K562 (cell line): ENCODE data around the gene HEPACAM2. TPM values are rescaled to one million over a fixed set of nuclear protein-coding genes. Genes with fewer than 3 reads are reported as not detected.

Source experiments
- ATAC-seq: fragments of 200-7000 bp; cut with Tn5 transposase; 3 replicates; pipeline ENCODE4 v1.9.1; 2020; ENCODE audit warnings: moderate library complexity
- BruUV-seq: library from RNA; stranded (reverse); fragments of 400-500 nt; replicated peaks from 2 replicates; lab custom pipeline; 2021; lab: Mats Ljungman, UMichigan
- CTCF ChIA-PET: fragments of 300-600 bp; formaldehyde crosslinking; extraction: SDS; loops from one replicate; lab custom pipeline; 2021; ENCODE audit warnings: low intra/inter-chr PET ratio; lab: Yijun Ruan, JAX
- POLR2A ChIA-PET: fragments of 300-600, 350-650 bp; sonication (Branson Sonifier 250); formaldehyde crosslinking; extraction: SDS; loops from one replicate; lab custom pipeline; 2021; ENCODE audit warnings: antibody characterized with exemption, inconsistent platforms; lab: Yijun Ruan, JAX
- DNase-seq, 4 experiments: peaks; one replicate each; pipeline versions ENCODE4 v3.0.0 to v3.0.0-alpha.2; 2011 to 2018; ENCODE audit warnings: low spot score in 3 of 4, mixed read lengths in 3 of 4; ENCODE audit errors: extremely low read depth in 1 of 4
- FAIRE-seq: peaks from 2 replicates; lab custom pipeline; 2011; peaks lifted over from hg19 to GRCh38; lab: Jason Lieb, UNC
- H2AFZ ChIP-seq: 2 replicates; pipeline ENCODE4 v1.6.0; 2011; ENCODE audit warnings: low read depth, low read length, control low read depth, inconsistent platforms
- H3K27ac ChIP-seq: fragments of 200-600 bp; 3 replicates; pipeline ENCODE4 v1.8.0; 2011; ENCODE audit warnings: low read depth, mild to moderate bottlenecking, control low read depth, inconsistent platforms, low read length, moderate library complexity, mixed read lengths; ENCODE audit errors: extremely low read depth
- H3K27me3 ChIP-seq, 2 experiments: fragments of 300-600 bp in 1 of 2; 2 replicates in 1 of 2; 3 replicates in 1 of 2; pipeline versions ENCODE4 v1.6.0 to v1.8.0; 2011; ENCODE audit warnings: inconsistent platforms in 2 of 2, low read length in 2 of 2, mild to moderate bottlenecking in 1 of 2, mixed read lengths in 1 of 2, moderate library complexity in 1 of 2; ENCODE audit not compliant: control insufficient read depth in 2 of 2, insufficient read depth in 2 of 2
- H3K36me3 ChIP-seq: fragments of 300-600 bp; 3 replicates; pipeline ENCODE4 v1.8.0; 2011; ENCODE audit warnings: mild to moderate bottlenecking, low read length, inconsistent platforms; ENCODE audit not compliant: control insufficient read depth, insufficient read depth
- H3K4me1 ChIP-seq, 2 experiments: fragments of 200-600 bp in 1 of 2; replicated peaks in 1 of 2; 2 replicates in 1 of 2; 3 replicates in 1 of 2; pipeline versions ENCODE4 v1.5.1 to v1.8.0; 2011; ENCODE audit warnings: inconsistent platforms in 2 of 2, low read length in 2 of 2, mild to moderate bottlenecking in 1 of 2, mixed read lengths in 1 of 2, moderate library complexity in 1 of 2; ENCODE audit not compliant: control insufficient read depth in 2 of 2, insufficient read depth in 2 of 2
- H3K4me2 ChIP-seq: 2 replicates; pipeline ENCODE4 v1.6.1; 2011; ENCODE audit warnings: low read length, control low read depth, inconsistent platforms, mixed read lengths; ENCODE audit not compliant: insufficient read depth
- H3K4me3 ChIP-seq: fragments of 200-600 bp; sonication (generic), shearing (Covaris generic); 2 replicates; pipeline ENCODE4 v1.5.1; 2016; ENCODE audit warnings: control low read depth, inconsistent platforms
- H3K79me2 ChIP-seq: fragments of 200-600 bp; 3 replicates; pipeline ENCODE4 v1.8.0; 2011; ENCODE audit warnings: low read length, inconsistent platforms; ENCODE audit not compliant: control insufficient read depth, insufficient read depth
- H3K9ac ChIP-seq, 2 experiments: 2 replicates each; pipeline versions ENCODE4 v1.6.0 to v1.6.1; 2011; ENCODE audit warnings: low read depth in 2 of 2, low read length in 2 of 2, control low read depth in 1 of 2, inconsistent platforms in 1 of 2, mild to moderate bottlenecking in 1 of 2, mixed read lengths in 1 of 2; ENCODE audit not compliant: insufficient read depth in 1 of 2
- H3K9me1 ChIP-seq: one replicate; pipeline ENCODE4 v1.6.0; 2011; ENCODE audit warnings: inconsistent platforms, mild to moderate bottlenecking, low read length, moderate library complexity; ENCODE audit not compliant: control insufficient read depth, insufficient read depth
- H3K9me3 ChIP-seq: replicated peaks from 2 replicates; pipeline ENCODE4 v1.5.1; 2011; ENCODE audit warnings: low read depth, low read length, inconsistent platforms; ENCODE audit not compliant: control insufficient read depth, insufficient read depth
- H4K20me1 ChIP-seq: replicated peaks from 2 replicates; pipeline ENCODE4 v1.6.1; 2011; ENCODE audit warnings: low read length, inconsistent platforms, mixed read lengths; ENCODE audit not compliant: control insufficient read depth, insufficient read depth
- CBX1 ChIP-seq: sonication (generic); IDR thresholded peaks from 2 replicates; pipeline ENCODE4 v1.6.1; 2016; ENCODE audit warnings: antibody characterized with exemption, low read depth, mild to moderate bottlenecking
- HCFC1 ChIP-seq: IDR thresholded peaks from 2 replicates; pipeline ENCODE4 v1.6.1; 2012; ENCODE audit warnings: low read depth, low read length, improper control_type of control experiment
- MCM7 ChIP-seq, 2 experiments: fragments of 450-650 bp; IDR thresholded peaks; 2 replicates each; pipeline ENCODE4 v1.6.1; 2016 to 2018
- RFX5 ChIP-seq: IDR thresholded peaks from 2 replicates; pipeline ENCODE4 v1.6.1; 2011; ENCODE audit warnings: low read depth, mild to moderate bottlenecking, improper control_type of control experiment, low read length
- SLC30A9 ChIP-seq: fragments of 250-450 bp; sonication (Bioruptor Pico); IDR thresholded peaks from 2 replicates; pipeline ENCODE4 v1.8.0; 2022; ENCODE audit warnings: mild to moderate bottlenecking, moderate library complexity
- ZNF253 ChIP-seq: fragments of 250-450 bp; sonication (Bioruptor Pico); conservative IDR thresholded peaks from 2 replicates; pipeline ENCODE4 v1.6.1; 2021; ENCODE audit warnings: mild to moderate bottlenecking
- WGBS: fragments of 100-300 bp; shearing (Covaris generic); methylation state at CpG from one replicate; pipeline ENCODE4 v1.1.6; 2016; ENCODE audit warnings: low coverage, mixed read lengths; ENCODE audit not compliant: insufficient coverage; ENCODE audit errors: missing lambda C conversion rate; 5-methylcytosine and 5-hydroxymethylcytosine counted together
- in situ Hi-C: fragments of 300-500 bp; cut with MboI; formaldehyde crosslinking; loops from 4 replicates; pipeline ENCODE4 v1.15.0; 2018; ENCODE audit warnings: inconsistent platforms, mixed read lengths
- intact Hi-C: fragments of 100-400 bp; cut with micrococcal nuclease; formaldehyde crosslinking; loops from 2 replicates; pipeline ENCODE4 v1.14.2; 2022
- polyA plus RNA-seq, 8 experiments: library from polyadenylated mRNA; depleted of rRNA in 4 of 8; stranded (reverse) in 5 of 8; unstranded in 3 of 8; fragments of >200 nt; fragmentation: Nextera tagmentation in 2 of 8; fragmentation: Illumina TruSeq in 1 of 8; extraction: Ambion mirVana in 2 of 8; extraction: Trizol in 1 of 8; gene quantifications; 2 replicates each; pipeline versions ENCODE4 v1.2.1 to v1.2.3, GENCODE V29; 2011 to 2014; ENCODE audit warnings: inconsistent platforms in 1 of 8, missing spikeins in 1 of 8
- total RNA-seq, 7 experiments: library from RNA; depleted of rRNA in 6 of 7; stranded (reverse); fragments of >200 nt in 6 of 7; fragmentation: Illumina TruSeq in 2 of 7; extraction: Trizol in 2 of 7; gene quantifications; 2 replicates each; pipeline versions ENCODE4 v1.2.1 to v1.2.3, GENCODE V29; 2011 to 2021; ENCODE audit warnings: low replicate concordance in 1 of 7
- TF ChIP-seq, protein P1 (sequence below), 2 experiments: fragments of 450-650 bp in 1 of 2; sonication (generic) in 1 of 2; formaldehyde crosslinking in 1 of 2; IDR thresholded peaks; 2 replicates each; pipeline versions ENCODE4 v1.7.1 to v1.9.0; 2016 to 2022; ENCODE audit warnings: inconsistent platforms in 1 of 2, mild to moderate bottlenecking in 1 of 2, missing genetic modification reagents in 1 of 2
- TF ChIP-seq, protein P2 (sequence below): fragments of 250-450 bp; sonication (Bioruptor Pico); IDR thresholded peaks from 2 replicates; pipeline ENCODE4 v1.5.0; 2021
- TF ChIP-seq, protein P3 (sequence below): sonication (generic); formaldehyde crosslinking; IDR thresholded peaks from 2 replicates; pipeline ENCODE4 v1.8.1; 2022; ENCODE audit warnings: missing genetic modification reagents

Gene HEPACAM2
- total and polyA plus RNA-seq, 9 of the 15 experiments (the other 6 are each of a cell fraction or from before 2014, with no cell fraction given): 2.0 to 6.5 (median 3.9) TPM

DNA sequence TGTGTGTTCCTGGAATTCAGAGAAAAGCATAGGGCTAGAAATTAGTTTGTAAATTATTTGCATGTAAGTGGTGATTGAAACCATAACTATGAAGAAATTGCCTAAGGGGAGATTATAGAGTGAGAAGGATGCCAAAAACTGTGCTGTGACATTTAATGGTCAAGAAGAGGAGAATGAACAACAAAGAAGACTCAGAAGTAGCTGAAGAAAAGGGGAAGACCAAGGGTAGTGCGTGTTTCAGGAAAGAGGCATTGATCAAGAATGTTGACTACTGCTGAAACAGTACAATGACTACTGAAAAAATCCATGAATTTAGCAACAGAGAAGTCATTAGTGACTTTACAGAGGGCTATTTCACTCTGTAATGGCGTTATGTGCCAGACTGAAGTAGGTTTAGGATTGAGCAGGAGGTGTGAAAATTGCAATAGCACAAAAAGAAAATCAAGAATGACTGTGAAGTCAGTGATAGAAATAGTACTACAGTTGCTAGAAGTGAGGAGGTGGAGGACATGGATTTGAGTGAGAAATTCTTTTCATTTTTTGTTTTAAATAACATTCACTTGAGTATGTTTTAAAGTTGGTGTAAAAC lies 49.2 kb downstream of the HEPACAM2 start:
- Histone ChIP-seq H3K36me3 (no peaks in the 10 kb centered on the region), H3K9ac (no peak overlapping the region), H2AFZ (no peak overlapping the region), H4K20me1 (no peaks in the 10 kb centered on the region), H3K9me3 (0 out of 2 replicates have a peak, but pooled peaks cover 4% of the 10 kb centered on the region), H3K79me2 (no peaks in the 10 kb centered on the region), H3K27me3 (peaks cover 0 to 2% of the 10 kb centered on the region in 2 experiments; a peak in 1 of 5 replicates), H3K4me2 (no peak overlapping the region), H3K4me1 (no peaks in the 10 kb centered on the region), H3K27ac (no peak overlapping the region), H3K4me3 (no peak overlapping the region), H3K9me1 (no peaks in the 10 kb centered on the region)
- intact Hi-C loops (loop anchor here (10.0 kb wide), 1 partner anchor 278 kb away; no protein-coding TSS in a partner anchor), in situ Hi-C loops (loop anchor here (10.0 kb wide), 1 partner anchor 378 kb away; no protein-coding TSS in a partner anchor)
- BruUV-seq: no TSS peak
- WGBS: 0% methylated on average over 2 of the region's 2 CpGs
- CTCF ChIA-PET: interaction anchor here (1.0 kb wide), 1 partner anchor 197 kb away, joined by 3 read pairs; no protein-coding TSS in a partner anchor
- DNase-seq (no peak), ATAC-seq (no peak), FAIRE-seq (no peak)
- POLR2A ChIA-PET: no interaction called here
- TF ChIP-seq, protein P1, sequence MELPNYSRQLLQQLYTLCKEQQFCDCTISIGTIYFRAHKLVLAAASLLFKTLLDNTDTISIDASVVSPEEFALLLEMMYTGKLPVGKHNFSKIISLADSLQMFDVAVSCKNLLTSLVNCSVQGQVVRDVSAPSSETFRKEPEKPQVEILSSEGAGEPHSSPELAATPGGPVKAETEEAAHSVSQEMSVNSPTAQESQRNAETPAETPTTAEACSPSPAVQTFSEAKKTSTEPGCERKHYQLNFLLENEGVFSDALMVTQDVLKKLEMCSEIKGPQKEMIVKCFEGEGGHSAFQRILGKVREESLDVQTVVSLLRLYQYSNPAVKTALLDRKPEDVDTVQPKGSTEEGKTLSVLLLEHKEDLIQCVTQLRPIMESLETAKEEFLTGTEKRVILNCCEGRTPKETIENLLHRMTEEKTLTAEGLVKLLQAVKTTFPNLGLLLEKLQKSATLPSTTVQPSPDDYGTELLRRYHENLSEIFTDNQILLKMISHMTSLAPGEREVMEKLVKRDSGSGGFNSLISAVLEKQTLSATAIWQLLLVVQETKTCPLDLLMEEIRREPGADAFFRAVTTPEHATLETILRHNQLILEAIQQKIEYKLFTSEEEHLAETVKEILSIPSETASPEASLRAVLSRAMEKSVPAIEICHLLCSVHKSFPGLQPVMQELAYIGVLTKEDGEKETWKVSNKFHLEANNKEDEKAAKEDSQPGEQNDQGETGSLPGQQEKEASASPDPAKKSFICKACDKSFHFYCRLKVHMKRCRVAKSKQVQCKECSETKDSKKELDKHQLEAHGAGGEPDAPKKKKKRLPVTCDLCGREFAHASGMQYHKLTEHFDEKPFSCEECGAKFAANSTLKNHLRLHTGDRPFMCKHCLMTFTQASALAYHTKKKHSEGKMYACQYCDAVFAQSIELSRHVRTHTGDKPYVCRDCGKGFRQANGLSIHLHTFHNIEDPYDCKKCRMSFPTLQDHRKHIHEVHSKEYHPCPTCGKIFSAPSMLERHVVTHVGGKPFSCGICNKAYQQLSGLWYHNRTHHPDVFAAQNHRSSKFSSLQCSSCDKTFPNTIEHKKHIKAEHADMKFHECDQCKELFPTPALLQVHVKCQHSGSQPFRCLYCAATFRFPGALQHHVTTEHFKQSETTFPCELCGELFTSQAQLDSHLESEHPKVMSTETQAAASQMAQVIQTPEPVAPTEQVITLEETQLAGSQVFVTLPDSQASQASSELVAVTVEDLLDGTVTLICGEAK (IDR thresholded peaks at IDR 0.05): no peak
- TF ChIP-seq, protein P1 (CRISPR knock-in tag; IDR thresholded peaks at IDR 0.05): no peak
- TF ChIP-seq, protein P2, sequence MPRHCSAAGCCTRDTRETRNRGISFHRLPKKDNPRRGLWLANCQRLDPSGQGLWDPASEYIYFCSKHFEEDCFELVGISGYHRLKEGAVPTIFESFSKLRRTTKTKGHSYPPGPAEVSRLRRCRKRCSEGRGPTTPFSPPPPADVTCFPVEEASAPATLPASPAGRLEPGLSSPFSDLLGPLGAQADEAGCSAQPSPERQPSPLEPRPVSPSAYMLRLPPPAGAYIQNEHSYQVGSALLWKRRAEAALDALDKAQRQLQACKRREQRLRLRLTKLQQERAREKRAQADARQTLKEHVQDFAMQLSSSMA (CRISPR knock-in tag): no peak
- no peak for TF ChIP-seq HCFC1
- no peak for TF ChIP-seq CBX1
- no peak for TF ChIP-seq ZNF253 (CRISPR knock-in tag)
- TF ChIP-seq, protein P3, sequence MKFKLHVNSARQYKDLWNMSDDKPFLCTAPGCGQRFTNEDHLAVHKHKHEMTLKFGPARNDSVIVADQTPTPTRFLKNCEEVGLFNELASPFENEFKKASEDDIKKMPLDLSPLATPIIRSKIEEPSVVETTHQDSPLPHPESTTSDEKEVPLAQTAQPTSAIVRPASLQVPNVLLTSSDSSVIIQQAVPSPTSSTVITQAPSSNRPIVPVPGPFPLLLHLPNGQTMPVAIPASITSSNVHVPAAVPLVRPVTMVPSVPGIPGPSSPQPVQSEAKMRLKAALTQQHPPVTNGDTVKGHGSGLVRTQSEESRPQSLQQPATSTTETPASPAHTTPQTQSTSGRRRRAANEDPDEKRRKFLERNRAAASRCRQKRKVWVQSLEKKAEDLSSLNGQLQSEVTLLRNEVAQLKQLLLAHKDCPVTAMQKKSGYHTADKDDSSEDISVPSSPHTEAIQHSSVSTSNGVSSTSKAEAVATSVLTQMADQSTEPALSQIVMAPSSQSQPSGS (CRISPR knock-in tag): no peak
- no peak for TF ChIP-seq MCM7 (IDR thresholded peaks at IDR 0.05)
- no peak for TF ChIP-seq SLC30A9 (CRISPR knock-in tag)
- no peak for TF ChIP-seq RFX5
